MV-4-11 (cell line): Measurements from ENCODE around the gene SPEF2.

Experiments
- DNase-seq: peaks from one replicate; lab custom pipeline; 2025; lab: John Stamatoyannopoulos, UW

Gene SPEF2

GRCh38 chr5:35736280-35736679, 118.6 kb downstream of the SPEF2 start:
- peak; percentile 59 for DNase-seq

GRCh38 chr5:35741126-35741716, 123.6 kb downstream of the SPEF2 start:
- peak; percentile 35 for DNase-seq

- no peak for DNase-seq
Observed at GRCh38 chr5:35741971-35742370, 124.3 kb downstream of the SPEF2 start.

GRCh38 chr5:35743644-35744043, 126.0 kb downstream of the SPEF2 start:
- DNase-seq, result no peak

- no peak for DNase-seq
Observed at GRCh38 chr5:35745193-35745592, 127.5 kb downstream of the SPEF2 start.

- DNase-seq, result no peak
Observed at GRCh38 chr5:35745660-35746059, 128.0 kb downstream of the SPEF2 start.

- no peak for DNase-seq
Observed at GRCh38 chr5:35752012-35752411, 134.3 kb downstream of the SPEF2 start.

- DNase-seq, result no peak
Observed at GRCh38 chr5:35753500-35753899, 135.8 kb downstream of the SPEF2 start.

- no peak for DNase-seq
Observed at GRCh38 chr5:35754481-35754880, 136.8 kb downstream of the SPEF2 start.

- no peak for DNase-seq
Observed at GRCh38 chr5:35755966-35756365, 138.3 kb downstream of the SPEF2 start.

- DNase-seq, result no peak
Observed at GRCh38 chr5:35758151-35758724, 140.6 kb downstream of the SPEF2 start.

- no peak for DNase-seq
Observed at GRCh38 chr5:35761541-35761940, 143.9 kb downstream of the SPEF2 start.

- no peak for DNase-seq
Observed at GRCh38 chr5:35762368-35762767, 144.7 kb downstream of the SPEF2 start.

GRCh38 chr5:35765921-35766320, 148.3 kb downstream of the SPEF2 start:
- no peak for DNase-seq

- peak; percentile 57 for DNase-seq
Observed at GRCh38 chr5:35771300-35771699, 153.6 kb downstream of the SPEF2 start.

GRCh38 chr5:35771839-35772238, 154.2 kb downstream of the SPEF2 start:
- no peak for DNase-seq

- DNase-seq, result no peak
Observed at GRCh38 chr5:35773967-35774366, 156.3 kb downstream of the SPEF2 start.

- no peak for DNase-seq
Observed at GRCh38 chr5:35776757-35777156, 159.1 kb downstream of the SPEF2 start.

- peak; percentile 66 for DNase-seq
Observed at GRCh38 chr5:35777358-35778087, 159.9 kb downstream of the SPEF2 start.

- DNase-seq, result no peak
Observed at GRCh38 chr5:35778259-35778769, 160.7 kb downstream of the SPEF2 start.

GRCh38 chr5:35780236-35780635, 162.6 kb downstream of the SPEF2 start:
- no peak for DNase-seq

GRCh38 chr5:35781181-35781790, 163.6 kb downstream of the SPEF2 start:
- no peak for DNase-seq

- no peak for DNase-seq
Observed at GRCh38 chr5:35783551-35783950, 165.9 kb downstream of the SPEF2 start.
